MM.1S (cell line): Measurements from ENCODE around the gene PAM16.

ENCODE experiments used
- CTCF ChIP-seq: fragments of 300-600 bp; sonication (generic); IDR thresholded peaks from 2 replicates; pipeline ENCODE4 v1.5.1; 2016; ENCODE audit warnings: antibody characterized with exemption, low read length, mixed read lengths
- EZH2 ChIP-seq: fragments of 300-600 bp; sonication (generic); optimal IDR thresholded peaks from 2 replicates; pipeline ENCODE3; 2017; ENCODE audit warnings: low read depth, mild to moderate bottlenecking, antibody characterized with exemption, low read length, mixed read lengths
- EZH2phosphoT487 ChIP-seq: fragments of 300-600 bp; sonication (generic); IDR thresholded peaks from 2 replicates; pipeline ENCODE4 v1.6.1; 2018; ENCODE audit warnings: antibody characterized with exemption, low read length

DNA sequence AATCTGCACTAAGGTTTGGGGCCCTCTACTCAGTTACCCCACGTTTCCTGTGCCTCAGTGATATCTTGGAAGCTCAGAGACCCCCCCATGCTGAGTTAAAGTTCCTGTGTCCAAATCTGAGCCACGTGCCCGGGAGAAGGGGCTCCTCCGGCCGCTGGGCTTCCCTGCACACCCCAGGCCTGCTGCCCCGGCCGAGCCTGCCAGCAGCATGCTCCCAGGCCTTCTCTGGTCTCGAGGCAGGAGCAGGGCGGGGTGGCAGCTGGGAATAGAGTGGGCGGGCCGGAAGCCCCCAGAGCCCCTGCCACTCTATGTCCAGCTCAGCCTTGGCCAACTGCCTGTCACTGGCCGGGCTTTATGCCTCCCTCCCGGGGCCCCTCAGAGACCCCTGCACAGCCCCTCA, 14.9 kb upstream of the PAM16 start:
- TF ChIP-seq CTCF (no peak), EZH2 (no peak), EZH2phosphoT487 (no peak)
